NCI-H510A (cell line): Measurements from ENCODE around the gene C1orf141.
"Not testable (repeated sequence)": the region's sequence is repeated elsewhere in the genome, so short reads cannot be mapped to it uniquely, and the experiment has no call there.

ENCODE experiments used
- DNase-seq: peaks from one replicate; lab custom pipeline; 2025; lab: John Stamatoyannopoulos, UW

The C1orf141 gene

DNA sequence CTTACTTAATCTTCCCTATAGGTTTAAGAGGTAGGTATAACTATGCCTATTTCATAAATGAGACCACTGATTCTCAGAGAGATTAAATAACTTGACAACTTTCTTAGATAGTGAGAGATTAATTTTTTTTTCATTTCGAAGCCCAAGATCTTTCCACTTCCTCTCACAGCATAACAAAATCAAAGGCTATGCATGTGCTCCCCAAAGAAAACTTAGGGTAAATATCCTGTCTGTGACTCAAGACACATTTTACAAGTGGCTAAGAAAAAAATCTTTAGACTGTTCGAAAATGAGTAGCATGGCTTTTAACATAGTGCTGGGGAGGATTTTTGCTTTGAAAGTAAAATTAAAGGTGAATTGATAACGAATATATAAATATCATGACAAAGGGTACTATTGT, 8.2 kb upstream of the C1orf141 start:
- no peak for DNase-seq

DNA sequence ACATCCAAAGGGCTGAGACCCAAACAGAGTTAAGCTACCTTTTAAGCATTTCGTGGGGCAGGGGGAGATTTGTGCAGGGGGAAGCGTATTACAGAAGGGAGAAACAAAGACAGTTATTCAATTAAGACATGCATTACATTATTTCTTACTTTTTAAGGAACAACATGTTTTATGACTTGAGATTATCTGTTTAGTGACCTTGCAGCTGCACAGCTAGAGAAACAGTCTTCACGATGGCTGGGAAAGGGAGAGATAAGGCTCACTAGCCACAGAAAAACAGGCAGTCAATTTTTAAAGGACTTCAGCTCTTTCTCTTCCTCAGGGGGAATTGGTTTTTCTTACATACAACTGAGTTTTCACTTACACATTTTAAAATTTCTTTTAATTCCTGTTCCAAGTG, 7.1 kb upstream of the C1orf141 start:
- not testable (repeated sequence) for DNase-seq

DNA sequence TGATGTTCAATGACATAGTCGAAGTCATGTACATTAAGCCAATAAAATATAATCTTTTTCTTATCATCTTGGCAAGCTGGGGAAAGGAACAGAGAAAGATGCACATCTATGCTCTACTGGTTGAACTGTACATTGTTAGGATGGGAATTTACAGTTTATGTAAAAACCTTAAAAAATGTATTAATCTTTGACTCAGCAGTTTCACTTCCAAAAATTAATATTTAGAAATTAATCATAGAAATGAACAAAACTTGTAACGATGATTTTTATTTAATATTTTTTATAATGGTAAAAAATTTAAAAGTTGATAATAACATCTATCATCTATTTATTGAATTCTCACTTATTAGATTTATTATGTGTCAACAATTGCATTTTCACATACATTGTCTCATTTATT, 5.7 kb upstream of the C1orf141 start:
- no peak for DNase-seq

DNA sequence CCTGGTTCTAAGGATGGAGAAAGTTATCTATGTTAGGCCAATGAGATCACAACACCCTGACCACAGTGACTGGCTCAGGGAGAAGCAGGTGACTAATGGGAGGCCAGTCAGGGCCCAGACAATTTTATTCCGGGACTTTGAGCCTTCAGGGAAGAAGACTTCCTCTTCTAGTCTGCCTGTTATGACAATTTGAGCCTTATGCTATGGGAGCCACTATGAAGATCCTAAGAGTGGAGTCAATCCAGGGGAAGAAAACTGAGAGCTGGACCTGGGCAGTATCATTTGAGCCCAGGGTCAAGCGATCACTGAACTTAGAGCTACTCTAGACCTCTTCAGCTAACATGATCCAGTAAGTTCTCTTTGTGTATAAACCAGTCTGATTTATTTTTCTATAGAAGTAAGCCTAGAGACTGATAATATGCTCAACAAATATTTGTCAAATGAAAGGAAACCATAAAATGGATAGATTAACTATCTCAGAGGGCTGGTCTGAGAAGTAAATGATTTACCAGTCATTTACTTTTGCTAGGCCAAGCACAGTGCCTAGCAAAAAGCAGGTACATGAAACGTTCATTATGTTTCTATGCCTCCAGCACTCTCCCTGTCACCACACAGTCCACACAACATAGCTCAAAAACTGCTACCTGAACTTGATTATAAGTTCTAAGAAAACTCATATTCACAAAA, 4.2 kb upstream of the C1orf141 start:
- no peak for DNase-seq

DNA sequence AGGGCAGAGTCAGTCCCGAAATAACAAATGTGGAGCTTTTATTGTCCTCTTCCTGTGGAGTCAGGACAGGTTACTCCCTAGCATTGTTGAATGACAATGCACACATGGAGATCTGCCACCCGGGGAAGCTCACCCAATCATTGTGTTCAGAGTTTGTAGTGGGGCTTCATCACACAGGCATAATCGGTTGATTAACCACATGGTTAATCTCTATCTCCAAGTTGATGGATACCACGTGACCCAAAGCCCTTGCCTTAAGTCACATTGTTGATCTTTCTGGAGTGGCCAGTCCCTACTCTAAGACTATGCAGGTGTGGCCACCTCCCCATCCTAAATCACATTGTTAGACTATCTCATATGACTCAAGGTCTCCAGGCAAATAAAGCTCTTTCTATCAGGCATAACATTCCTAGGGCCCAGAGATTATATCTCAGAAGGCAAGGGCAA, 2.6 kb upstream of the C1orf141 start:
- no peak for DNase-seq

DNA sequence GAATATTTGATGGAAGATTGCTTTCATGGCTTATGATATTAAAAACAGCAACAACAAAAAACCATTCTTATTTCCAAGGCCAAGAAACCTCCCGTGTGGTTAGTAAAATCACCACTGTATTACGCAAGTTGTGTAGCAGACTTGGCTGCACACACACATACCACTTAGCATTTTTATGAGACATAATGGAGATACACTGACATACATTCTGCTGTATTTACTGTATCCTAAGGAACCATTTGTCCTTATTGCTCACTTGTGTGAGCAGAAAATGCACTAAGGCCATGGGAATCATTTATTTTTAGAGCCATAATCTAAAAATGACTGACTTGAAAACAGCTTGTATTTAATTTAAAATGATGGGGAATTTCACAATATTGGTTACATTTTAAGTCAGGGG, 584 bp upstream of the C1orf141 start:
- DNase-seq = no peak

DNA sequence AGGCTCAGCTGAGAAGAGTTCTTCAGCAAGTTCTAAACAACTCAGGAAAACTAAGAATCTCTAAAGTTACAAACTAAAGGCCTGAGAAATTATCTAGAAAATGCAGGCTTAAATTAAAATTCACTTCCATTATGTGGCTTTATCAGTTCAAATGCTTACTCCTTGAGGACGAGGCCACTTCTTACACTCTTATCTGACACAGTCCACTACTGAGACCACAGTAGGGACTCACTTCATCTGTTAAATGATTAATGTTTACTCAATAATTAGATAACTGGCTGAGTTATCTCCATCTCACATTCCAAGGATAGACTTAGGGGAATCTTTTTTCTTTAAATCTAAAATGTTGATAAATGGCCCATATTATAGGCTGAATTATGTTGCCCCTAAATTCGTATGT, 1.6 kb downstream of the C1orf141 start:
- DNase-seq = no peak

DNA sequence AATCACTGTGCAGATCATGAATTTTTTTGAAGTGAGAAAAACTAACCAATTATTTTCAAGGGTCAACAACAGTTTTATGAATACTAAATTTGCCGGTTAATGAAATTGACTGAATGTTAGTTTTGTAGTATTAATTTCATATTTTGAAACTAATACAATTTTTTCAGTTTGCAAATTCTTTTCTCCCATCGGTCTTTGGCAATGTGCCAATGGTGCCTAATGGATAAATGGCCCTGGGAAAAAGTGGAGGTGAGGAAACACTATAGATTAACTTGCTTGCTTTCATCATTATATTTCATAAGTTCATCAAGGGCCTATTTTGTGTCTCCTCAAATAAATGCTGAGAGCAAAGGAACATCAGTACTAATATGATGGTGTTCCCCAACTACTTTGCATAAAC, 4.1 kb downstream of the C1orf141 start:
- no peak for DNase-seq

DNA sequence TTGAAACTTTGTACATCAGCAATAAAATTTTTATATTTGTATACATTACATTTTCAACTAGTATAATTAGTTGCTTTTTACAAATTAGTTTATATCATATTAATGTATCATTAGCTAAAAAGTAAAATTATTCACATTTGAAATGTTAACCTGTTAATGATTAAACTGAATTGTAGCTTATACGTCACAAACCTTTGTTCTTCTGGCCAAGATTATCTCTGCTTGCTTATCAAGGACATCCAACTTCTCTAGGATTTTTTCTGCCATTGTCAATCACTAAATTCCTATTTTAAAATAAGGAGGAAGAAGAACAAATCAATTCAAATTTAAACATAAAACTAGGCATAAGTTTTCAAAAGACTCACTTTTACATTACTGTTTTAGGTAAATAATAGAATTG, 7.8 kb downstream of the C1orf141 start:
- DNase-seq = no peak

DNA sequence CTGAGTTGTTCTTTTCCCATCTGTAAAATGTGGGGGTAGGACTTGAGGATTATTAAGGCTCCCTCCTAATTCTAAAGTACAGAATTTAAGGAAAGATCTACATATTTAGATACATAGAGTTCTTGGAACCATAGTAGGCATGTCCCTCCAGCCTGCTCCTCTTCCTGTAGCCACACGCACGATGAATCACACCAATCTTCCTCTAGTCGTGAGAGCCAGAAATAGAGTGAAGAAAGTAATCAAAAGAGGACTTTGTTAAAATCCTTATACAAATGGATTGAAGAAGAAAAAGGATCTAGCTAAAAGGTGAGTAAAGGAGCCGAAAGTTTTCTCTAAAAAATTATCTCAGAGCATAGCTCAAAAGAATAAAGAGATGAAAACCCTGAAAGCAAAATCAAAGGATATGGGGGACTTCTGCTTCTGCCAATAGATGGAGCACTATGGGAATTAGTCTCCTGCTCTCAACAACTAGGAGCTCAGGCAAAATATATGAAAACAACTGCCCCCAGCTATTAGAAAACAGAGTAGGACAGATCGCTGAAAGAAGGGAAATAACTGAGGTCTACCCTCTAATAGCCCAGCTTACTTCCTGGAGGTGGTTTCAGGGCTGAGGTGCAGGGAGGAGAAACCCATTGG, 8.5 kb downstream of the C1orf141 start:
- DNase-seq = no peak

DNA sequence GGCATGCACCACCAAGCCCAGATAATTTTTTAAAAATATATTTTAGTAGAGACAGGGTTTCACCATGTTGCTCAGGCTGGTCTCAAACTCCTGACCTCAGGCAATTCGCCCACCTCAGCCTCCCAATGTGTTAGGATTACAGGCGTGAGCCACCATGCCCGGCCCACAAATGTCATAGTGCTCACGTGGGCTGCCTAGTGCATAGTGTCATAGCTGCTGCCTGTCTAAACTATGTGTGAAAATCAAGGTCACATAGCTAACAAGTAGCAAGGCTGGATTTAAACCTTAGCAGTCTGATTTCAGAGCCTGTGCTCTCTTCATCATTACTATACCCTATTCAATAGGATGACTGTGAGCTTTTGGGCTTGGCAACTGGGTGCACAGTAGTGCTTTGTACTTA, 10.3 kb downstream of the C1orf141 start:
- no peak for DNase-seq

DNA sequence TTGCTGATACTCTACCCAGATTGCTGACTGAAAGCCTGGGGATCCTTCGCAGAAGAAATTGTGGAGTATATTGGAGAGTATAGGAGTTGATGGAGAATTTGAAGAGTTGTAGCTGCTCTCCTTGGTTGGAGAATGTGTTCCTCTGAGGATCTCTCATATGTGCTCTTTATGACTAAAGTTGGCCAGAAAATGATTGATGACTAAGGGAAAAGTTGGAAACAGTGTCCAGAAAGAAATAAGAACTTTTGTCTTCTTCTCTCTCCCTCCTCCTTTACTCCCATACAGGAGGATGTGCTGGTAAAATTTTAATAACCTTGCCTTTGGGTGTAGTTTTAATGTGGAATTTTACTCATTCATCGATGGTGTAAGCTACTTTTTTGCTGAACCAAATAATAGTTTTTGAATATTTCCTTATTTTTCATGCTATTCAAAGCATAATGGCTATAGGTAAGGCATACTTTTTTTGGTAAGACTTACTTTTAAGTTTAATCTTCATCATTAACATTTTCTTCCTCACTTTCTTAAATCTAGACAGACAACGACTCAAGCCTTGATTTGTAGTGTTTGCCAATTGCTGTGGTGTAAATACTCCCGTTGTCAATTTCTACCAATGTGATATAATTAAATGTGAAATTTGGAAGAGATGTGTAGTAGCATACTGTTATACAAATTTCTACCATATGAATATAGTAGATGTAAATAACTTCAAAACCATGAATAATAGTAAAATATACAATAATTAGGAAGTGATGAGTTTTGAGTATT, 13.7 kb downstream of the C1orf141 start:
- no peak for DNase-seq

DNA sequence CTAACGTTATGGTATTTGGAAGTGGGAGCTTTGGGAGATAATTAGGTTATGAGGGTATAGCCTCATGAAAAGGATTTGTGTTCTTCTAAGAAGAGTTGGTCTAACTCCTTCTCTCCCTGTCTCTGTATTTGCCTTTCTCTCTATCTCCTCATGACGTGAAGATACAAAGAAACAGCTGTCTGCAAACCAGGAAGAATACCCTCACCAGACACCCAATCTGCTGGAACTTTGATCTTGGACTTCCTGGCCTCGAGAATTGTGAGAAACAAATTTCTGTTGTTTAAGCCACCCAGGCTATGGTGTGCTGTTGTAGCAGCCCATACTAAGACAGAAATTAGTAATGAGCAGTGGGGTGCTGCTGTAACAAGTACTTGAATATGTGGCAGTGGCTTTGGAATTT, 16.1 kb downstream of the C1orf141 start:
- no peak for DNase-seq

DNA sequence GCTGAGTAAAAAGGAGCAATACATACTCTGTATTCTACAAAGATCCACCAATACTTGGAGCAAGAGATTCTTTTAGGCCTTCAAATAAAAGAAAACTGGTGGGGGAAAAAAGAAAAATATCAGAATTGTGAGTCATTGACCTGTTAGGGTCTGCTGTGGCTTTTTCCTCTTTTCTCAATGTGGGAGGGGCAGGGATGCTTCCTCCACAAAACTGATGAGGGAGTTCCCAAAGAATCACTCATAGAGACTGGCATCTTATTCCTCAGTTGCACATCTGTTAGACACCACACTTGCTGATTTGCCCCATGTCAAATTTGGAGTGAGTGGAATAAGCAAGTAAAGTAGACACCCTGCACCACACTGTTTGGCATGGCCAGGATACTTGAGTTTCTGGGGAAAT, 16.6 kb downstream of the C1orf141 start:
- DNase-seq = no peak

DNA sequence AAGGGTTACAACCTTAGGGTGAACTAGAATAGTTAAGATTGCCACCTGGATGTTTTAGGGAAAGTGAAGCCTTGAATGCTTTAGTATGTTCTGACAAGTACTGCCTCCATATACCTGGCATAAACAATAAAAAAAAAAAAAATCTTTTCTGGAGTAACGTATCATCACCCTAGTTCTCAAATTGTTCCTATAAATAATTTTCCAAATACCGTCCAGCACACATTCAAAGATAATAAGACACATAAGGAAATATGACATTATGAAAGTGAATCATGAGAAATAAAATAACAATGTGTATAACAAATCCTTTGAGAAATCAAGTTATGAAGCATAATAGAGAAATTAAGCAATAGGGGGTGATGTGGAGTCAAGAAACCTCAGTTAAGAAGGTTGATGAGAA, 20.6 kb downstream of the C1orf141 start:
- no peak for DNase-seq

DNA sequence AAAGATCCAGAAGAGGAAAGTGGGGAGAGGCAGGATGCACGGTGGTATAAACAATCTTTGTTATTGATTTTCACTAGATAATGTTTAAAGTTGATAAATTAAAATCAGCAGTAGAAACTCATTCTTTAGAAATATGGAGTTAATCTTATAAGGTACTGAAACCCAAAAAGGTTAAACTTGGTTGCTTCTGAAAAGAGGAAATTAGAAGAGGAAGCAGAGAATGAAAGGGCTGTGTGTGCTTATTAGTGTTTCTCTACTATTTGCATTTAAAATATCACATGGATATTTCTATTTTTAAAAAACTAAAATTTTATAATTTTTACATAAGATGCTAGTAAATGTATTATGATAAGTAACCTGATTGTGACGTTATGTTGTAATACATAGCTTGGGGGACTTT, 24.4 kb downstream of the C1orf141 start:
- no peak for DNase-seq

DNA sequence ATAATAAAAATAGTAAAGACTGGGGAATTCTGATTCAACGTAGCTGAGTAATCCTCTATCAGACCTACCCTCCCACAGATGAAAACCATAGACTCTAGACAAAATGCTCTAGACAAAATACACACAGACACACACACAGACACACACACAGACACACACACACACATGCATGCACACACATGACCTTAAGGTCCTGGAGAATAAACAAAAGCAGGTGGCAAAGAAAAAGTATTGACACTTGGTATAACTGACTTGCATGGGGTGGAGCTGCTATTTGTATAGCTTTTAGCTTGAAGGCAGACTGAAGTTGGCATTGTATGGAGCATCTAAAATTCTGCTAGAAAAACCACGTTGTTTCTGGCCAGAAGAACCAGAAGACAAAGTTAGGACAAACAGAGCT, 29.3 kb downstream of the C1orf141 start:
- DNase-seq = no peak

DNA sequence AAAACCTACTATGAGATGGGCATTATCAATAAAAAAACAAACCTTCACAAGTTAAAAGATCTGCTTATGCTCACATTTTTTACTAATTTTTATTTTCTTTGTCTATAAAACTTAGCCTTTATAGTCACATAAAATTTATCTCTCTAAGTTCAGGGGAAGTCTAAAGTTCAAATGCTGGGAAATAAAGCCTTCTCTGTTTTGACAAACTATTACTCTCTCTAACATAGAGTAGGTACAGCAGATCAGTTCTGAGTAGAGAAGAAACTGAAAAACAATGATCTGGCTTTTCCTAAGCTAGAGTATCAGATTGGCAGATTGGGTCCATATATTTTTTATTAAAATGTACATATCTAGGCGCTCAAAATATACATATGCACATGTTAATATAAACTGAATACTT, 31.2 kb downstream of the C1orf141 start:
- DNase-seq = no peak

DNA sequence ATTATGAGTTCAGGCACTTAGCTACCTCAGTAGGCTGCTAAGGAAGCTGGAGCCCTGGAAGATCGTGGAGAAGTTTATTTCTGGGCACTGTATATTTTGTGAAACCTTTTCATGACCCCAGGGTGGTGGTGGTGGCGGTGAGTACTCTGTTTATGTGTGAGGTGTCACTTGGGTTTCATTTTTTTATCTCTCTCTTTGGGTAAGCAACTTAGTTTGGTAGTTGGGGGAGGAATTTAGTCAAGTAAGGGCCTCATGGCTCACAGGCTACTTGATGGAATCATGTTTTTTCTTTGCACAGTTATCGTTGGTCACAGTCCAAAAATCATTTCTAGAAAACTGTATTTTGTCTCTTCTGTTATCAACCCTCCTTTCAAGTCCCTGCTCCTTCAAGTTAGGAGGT, 33.9 kb downstream of the C1orf141 start:
- DNase-seq = no peak

DNA sequence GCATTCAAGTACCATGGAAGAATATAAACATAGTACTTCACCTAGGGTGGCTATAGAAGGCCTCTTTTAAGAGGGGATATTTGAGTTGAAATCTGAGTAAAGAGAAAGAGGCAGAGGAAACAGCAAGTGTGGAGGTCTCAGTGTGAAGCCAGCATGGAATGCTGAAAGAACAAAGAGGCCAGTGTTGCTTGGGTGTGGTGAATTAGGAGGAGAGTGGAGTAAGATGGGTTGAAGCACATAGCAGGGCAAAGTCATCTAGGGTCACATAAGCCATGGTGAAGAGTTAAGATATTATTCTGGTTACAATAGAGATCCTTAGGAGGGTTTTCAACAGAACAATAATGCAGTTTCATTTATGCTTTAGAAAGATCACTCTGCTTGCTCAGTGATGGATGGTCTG, 37.5 kb downstream of the C1orf141 start:
- no peak for DNase-seq

DNA sequence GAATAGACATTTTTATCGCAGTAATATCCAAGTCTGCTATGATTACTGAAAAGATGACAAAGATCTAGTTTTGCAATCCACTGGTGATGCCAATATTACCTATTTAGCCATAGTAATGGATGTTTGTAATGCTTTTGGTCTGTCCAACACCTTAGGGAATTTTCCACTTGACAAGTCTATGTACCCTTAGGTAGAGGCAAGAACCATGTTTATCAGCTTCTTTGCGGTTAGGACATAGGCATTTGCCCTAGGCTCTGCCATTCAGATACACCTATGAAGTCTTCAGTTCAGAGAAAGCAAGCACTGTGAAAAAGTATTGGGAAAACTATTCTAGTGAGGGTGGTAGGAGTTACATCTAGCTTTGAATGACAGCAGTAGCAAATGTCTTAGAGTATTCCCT, 40.6 kb downstream of the C1orf141 start:
- DNase-seq = no peak

DNA sequence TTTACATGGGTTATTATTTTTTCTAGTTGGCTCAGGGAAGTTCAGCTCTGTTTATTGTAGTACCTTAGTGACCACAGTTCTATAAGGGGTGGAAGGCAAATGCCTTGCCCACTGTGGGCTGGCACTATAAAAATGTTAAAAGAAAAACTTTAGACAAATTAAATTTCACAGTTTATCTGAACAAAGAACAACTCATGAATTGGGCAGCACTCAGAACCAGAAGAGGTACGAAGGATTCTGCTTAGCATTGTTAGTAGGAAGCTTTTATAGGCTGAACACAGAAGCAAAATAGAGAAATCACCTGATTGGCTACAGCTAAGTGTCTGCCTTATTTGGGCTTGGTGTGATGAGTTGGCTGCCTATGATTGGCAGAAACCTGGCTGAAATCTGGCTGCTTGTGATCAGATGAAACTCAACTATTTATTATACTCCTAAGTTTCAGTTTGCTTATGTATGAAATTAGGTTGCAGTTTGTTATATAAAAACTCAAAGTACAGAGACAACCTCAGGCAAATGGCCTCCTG, 45.0 kb downstream of the C1orf141 start:
- no peak for DNase-seq

DNA sequence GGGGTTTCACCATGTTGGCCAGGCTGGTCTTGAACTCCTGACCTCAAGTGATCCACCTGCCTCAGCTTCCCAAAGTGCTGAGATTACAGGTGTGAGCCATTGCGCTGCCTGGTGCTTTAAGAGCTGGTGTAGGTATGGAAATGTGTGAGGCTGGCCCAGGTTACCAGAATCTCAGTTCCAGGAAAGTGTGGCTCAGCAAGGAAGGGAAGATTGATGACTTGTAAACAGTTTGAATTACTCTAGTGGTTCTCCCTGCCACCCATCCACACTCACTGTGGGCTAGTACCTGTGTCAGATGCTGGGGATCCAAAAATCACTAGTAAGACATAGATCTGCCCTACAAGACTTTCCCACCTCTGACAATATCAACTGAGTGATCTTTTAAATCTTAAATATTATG, 46.3 kb downstream of the C1orf141 start:
- DNase-seq = no peak
